Stimulated activated effector memory CD8-positive, alpha-beta T cell treated with anti-CD3 and anti-CD28 coated beads, Interleukin-12 subunit alpha, Interleukin-12 subunit beta, amount 100 ng/mL, for 72 hours (primary cell): ENCODE data around the gene PHF5A.

Experiments
- ATAC-seq: fragments of 150-1000 bp; cut with Tn5 transposase; 2 replicates; pipeline ENCODE4 v1.10.0; 2021
- DNase-seq, 2 donors: peaks; one replicate each; pipeline ENCODE4 v3.0.0; 2021 to 2022; ENCODE audit warnings: low spot score in 2 of 2
- H3K27ac Mint-ChIP-seq: one replicate; pipeline ENCODE4 v1.8.0; 2022; ENCODE audit warnings: mild to moderate bottlenecking, mixed read lengths
- H3K36me3 Mint-ChIP-seq: one replicate; pipeline ENCODE4 v1.8.0; 2022; ENCODE audit warnings: mild to moderate bottlenecking, mixed read lengths
- H3K4me1 Mint-ChIP-seq: one replicate; pipeline ENCODE4 v1.8.0; 2022; ENCODE audit warnings: mixed read lengths
- H3K4me3 Mint-ChIP-seq: one replicate; pipeline ENCODE4 v1.8.0; 2022; ENCODE audit warnings: mild to moderate bottlenecking, mixed read lengths
- H3K9me3 Mint-ChIP-seq: one replicate; pipeline ENCODE4 v1.8.0; 2022; ENCODE audit warnings: mixed read lengths

Gene PHF5A

GRCh38 chr22:41499624-41500280, 31.3 kb upstream of the PHF5A start:
- ATAC-seq (no peak), DNase-seq (no peak)
- Mint-ChIP-seq H3K4me1 (no peaks in the 10 kb centered on the region), H3K36me3 (peaks cover 56% of the 10 kb centered on the region), H3K9me3 (no peaks in the 10 kb centered on the region), H3K27ac (peak overlapping the region; percentile 59), H3K4me3 (no peak overlapping the region)

- H3K27ac Mint-ChIP-seq: no peak overlapping the region
- ATAC-seq (no peak), DNase-seq (no peak)
- H3K4me1 Mint-ChIP-seq: no peaks in the 10 kb centered on the region
- H3K4me3 Mint-ChIP-seq: no peak overlapping the region
- no peaks in the 10 kb centered on the region for H3K9me3 Mint-ChIP-seq
- H3K36me3 Mint-ChIP-seq: peaks cover 42% of the 10 kb centered on the region
Measured at GRCh38 chr22:41498303-41498835, 29.9 kb upstream of the PHF5A start.

- peaks cover 30% of the 10 kb centered on the region for H3K4me1 Mint-ChIP-seq
- no peak for ATAC-seq
- H3K9me3 Mint-ChIP-seq: no peaks in the 10 kb centered on the region
- DNase-seq: no peak
- H3K27ac Mint-ChIP-seq: peak overlapping the region; percentile 74
- H3K4me3 Mint-ChIP-seq: no peak overlapping the region
- H3K36me3 Mint-ChIP-seq: no peaks in the 10 kb centered on the region
Measured at GRCh38 chr22:41491374-41492100, 23.0 kb upstream of the PHF5A start.

DNA sequence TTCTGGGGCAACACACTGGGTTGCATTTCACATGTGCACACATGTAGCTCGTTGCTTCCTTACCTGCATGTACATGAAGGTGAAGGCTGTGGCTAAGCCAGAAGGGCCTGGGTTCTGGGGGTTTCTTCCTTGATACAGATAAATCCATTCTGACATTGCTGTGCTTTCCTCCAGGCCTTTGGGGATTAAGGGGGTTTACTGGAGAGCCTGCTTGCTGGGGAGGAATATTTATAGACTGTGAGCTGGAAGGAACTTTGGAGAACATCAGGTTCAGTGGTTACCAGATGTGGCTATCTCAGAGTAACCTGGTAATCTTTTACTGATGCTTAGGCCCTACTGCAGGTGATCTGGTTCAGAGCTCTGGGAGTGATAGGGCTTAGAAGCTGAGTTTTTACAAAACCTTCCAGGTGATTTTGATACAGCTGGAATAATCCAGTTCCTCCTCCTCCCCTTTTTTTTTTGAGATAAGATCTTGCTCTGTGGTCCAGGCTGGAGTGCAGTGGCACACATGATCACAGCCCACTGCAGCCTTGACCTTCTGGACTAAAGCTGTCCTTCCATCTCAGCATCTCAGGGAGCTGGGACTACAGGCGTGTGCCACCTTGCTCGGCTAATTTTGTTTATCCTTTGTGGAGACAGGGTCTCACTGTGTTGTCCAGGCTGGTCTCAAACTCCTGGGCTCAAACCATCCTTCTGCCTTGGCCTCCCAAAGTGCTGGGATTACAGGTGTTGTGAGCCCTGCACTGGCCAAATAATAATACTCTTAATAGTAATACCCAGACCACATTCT, 20.3 kb upstream of the PHF5A start:
- Mint-ChIP-seq H3K4me1 (peaks cover 45% of the 10 kb centered on the region), H3K4me3 (no peak overlapping the region), H3K9me3 (no peaks in the 10 kb centered on the region), H3K36me3 (peaks cover 4% of the 10 kb centered on the region), H3K27ac (peak overlapping the region; percentile 37)
- ATAC-seq (no peak), DNase-seq (no peak)

DNA sequence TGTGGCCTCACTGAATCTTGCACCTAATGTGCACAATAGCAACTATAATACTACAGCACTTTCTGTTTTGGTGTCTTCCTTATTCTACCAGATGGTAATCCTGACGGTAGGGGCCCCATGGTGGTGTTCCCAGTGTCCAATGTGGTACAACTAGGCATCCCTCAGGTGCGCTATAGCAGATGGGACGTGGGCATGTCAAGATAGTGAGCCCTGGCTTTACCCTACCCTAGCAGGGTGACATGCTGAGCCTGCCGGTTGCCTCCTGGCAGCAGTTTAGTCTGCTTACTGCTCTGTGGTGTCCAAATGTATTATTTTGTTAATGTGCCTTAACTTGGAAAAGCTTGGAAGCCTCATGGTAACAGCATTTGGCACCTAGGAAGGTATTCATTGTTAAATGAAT, 19.6 kb upstream of the PHF5A start:
- no peak overlapping the region for H3K4me3 Mint-ChIP-seq
- no peak for ATAC-seq
- H3K27ac Mint-ChIP-seq: no peak overlapping the region
- H3K9me3 Mint-ChIP-seq: no peaks in the 10 kb centered on the region
- no peak for DNase-seq
- peaks cover 6% of the 10 kb centered on the region for H3K36me3 Mint-ChIP-seq
- peaks cover 48% of the 10 kb centered on the region for H3K4me1 Mint-ChIP-seq

DNA sequence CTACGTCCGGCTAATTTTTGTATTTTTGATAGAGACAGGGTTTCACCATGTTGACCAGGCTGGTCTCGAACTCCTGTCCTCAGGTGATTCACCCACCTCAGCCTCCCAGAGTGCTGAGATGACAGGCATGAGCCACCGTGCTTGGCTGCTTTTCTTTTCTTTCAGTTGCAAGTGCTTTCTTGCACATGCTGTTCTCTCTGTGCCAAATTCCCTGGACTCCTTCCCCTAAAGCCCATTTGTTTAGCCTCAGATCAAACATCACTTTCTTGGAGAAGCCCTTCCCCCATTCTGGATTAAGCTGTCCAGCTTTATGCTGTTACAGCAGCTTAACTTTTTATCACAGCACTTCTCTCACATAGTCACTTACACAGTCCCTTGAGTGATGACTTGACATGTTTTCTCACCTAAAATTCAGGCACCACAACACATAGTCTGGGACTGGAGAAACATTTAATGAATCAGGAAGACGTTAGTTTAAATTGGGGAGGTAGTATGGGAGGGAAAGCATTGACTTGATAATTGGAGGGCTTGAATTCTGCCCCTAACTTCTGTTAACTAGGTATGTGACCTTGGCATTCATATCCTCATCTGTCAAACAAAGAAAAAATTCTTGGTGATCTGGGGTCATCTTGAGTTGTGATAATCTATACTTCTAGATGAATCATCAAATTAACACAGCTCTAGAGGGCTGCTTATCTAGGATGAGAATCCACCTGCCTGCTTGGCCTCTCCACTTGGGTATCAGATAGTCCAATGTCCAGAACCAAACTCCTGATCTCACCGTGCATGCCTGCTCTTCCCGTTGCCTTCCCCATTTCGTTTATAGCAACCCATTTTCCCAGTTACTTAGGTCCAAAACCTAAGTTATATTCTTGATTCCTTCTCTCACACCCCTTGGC, 18.8 kb upstream of the PHF5A start:
- Mint-ChIP-seq H3K36me3 (peaks cover 10% of the 10 kb centered on the region), H3K27ac (peak overlapping the region; percentile 43), H3K4me1 (peaks cover 56% of the 10 kb centered on the region), H3K9me3 (no peaks in the 10 kb centered on the region), H3K4me3 (no peak overlapping the region)
- DNase-seq: no peak
- no peak for ATAC-seq

- no peak overlapping the region for H3K4me3 Mint-ChIP-seq
- peaks cover 62% of the 10 kb centered on the region for H3K4me1 Mint-ChIP-seq
- no peaks in the 10 kb centered on the region for H3K9me3 Mint-ChIP-seq
- H3K36me3 Mint-ChIP-seq: peaks cover 10% of the 10 kb centered on the region
- peak overlapping the region; percentile 34 for H3K27ac Mint-ChIP-seq
- ATAC-seq (no peak), DNase-seq (no peak)
Measured at GRCh38 chr22:41485033-41485432, 16.5 kb upstream of the PHF5A start.

DNA sequence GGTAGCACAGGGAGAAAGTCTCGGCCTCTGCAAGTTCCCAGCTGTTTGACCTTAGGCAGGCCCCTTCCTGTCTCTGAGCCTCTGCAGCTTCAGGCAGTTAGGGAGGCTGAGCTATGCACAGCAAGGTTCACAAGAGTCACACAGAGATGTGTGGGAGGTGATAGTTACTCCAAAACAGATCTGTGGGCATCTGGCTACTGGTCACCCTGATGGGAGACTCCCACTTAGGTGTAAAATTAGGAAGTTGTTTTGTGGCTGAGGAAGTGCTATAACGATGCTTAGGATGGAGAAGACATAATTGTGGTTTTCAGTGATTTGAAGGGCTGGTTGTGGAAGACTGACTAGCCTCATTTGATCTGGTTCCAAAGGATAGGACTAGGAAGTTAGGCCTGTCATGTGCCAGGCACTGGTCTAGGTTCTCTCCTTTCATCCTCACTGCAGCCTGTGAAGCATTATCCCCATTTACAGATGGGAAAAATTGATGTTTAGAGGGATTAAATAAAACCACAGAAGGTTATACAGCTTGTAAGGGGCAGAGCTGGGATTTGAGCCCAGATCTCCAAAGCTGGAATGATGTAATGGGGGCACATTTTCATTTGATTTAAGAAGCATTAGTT, 13.9 kb upstream of the PHF5A start:
- Mint-ChIP-seq H3K27ac (peak overlapping the region; percentile 86), H3K9me3 (no peaks in the 10 kb centered on the region), H3K4me1 (peaks cover 71% of the 10 kb centered on the region), H3K4me3 (no peak overlapping the region), H3K36me3 (peaks cover 10% of the 10 kb centered on the region)
- ATAC-seq (peak; percentile 37), DNase-seq (no peak)

GRCh38 chr22:41481925-41482318, 13.4 kb upstream of the PHF5A start:
- ATAC-seq: no peak

GRCh38 chr22:41481131-41481830, 12.8 kb upstream of the PHF5A start:
- Mint-ChIP-seq H3K9me3 (no peaks in the 10 kb centered on the region), H3K27ac (peak overlapping the region; percentile 86), H3K4me3 (no peak overlapping the region), H3K36me3 (peaks cover 10% of the 10 kb centered on the region), H3K4me1 (peaks cover 60% of the 10 kb centered on the region)
- no peak for ATAC-seq
- no peak for DNase-seq

More at GRCh38 chr22:41481925-41482318, 13.4 kb upstream of the PHF5A start:
- Mint-ChIP-seq H3K27ac (peak overlapping the region; percentile 86), H3K4me3 (no peak overlapping the region), H3K4me1 (peaks cover 67% of the 10 kb centered on the region), H3K9me3 (no peaks in the 10 kb centered on the region), H3K36me3 (peaks cover 10% of the 10 kb centered on the region)
- DNase-seq: no peak

- ATAC-seq: no peak
- H3K27ac Mint-ChIP-seq: no peak overlapping the region
- H3K4me3 Mint-ChIP-seq: no peak overlapping the region
- no peak for DNase-seq
- peaks cover 16% of the 10 kb centered on the region for H3K36me3 Mint-ChIP-seq
- H3K9me3 Mint-ChIP-seq: no peaks in the 10 kb centered on the region
- H3K4me1 Mint-ChIP-seq: peaks cover 54% of the 10 kb centered on the region
Measured at GRCh38 chr22:41480397-41480735, 11.9 kb upstream of the PHF5A start.

GRCh38 chr22:41479671-41480396, 11.3 kb upstream of the PHF5A start:
- H3K9me3 Mint-ChIP-seq: no peaks in the 10 kb centered on the region
- no peak overlapping the region for H3K4me3 Mint-ChIP-seq
- ATAC-seq: no peak
- peaks cover 16% of the 10 kb centered on the region for H3K36me3 Mint-ChIP-seq
- peaks cover 54% of the 10 kb centered on the region for H3K4me1 Mint-ChIP-seq
- H3K27ac Mint-ChIP-seq: peak overlapping the region; percentile 60
- no peak for DNase-seq

- Mint-ChIP-seq H3K9me3 (no peaks in the 10 kb centered on the region), H3K27ac (peak overlapping the region; percentile 60), H3K36me3 (peaks cover 12% of the 10 kb centered on the region), H3K4me3 (no peak overlapping the region), H3K4me1 (peaks cover 53% of the 10 kb centered on the region)
- ATAC-seq: peak; percentile 48
- DNase-seq: no peak
Measured at GRCh38 chr22:41478891-41479521, 10.5 kb upstream of the PHF5A start.
